HEK293 (cell line): ENCODE results near the gene FILIP1L.
A peak's percentile ranks its signal among the peaks of the same experiment; 100 is the strongest.

ENCODE experiments used
- BCL11A ChIP-seq: fragments of 450-650 bp; formaldehyde crosslinking; IDR thresholded peaks from 2 replicates; pipeline ENCODE4 v1.5.1; 2016; ENCODE audit warnings: low read depth, missing biosample characterization, missing genetic modification characterization
- CTCF ChIP-seq: fragments of 450-650 bp; formaldehyde crosslinking; IDR thresholded peaks from 2 replicates; pipeline ENCODE4 v1.5.1; 2016; ENCODE audit warnings: missing biosample characterization, missing genetic modification characterization
- PRDM10 ChIP-seq: fragments of 450-650 bp; formaldehyde crosslinking; IDR thresholded peaks from 2 replicates; pipeline ENCODE4 v1.5.1; 2016; ENCODE audit warnings: missing biosample characterization, missing genetic modification characterization
- REST ChIP-seq: fragments of 450-650 bp; formaldehyde crosslinking; IDR thresholded peaks from 2 replicates; pipeline ENCODE4 v1.5.1; 2016; ENCODE audit warnings: missing biosample characterization, missing genetic modification characterization
- SETDB1 ChIP-seq: IDR thresholded peaks from one replicate; pipeline ENCODE4 v1.6.1; 2017; ENCODE audit warnings: mild to moderate bottlenecking, low read length, moderate library complexity, mixed read lengths; ENCODE audit not compliant: insufficient read length
- ZNF140 ChIP-seq: fragments of 450-650 bp; formaldehyde crosslinking; IDR thresholded peaks from 2 replicates; pipeline ENCODE4 v1.5.1; 2016; ENCODE audit warnings: missing biosample characterization, missing genetic modification characterization
- ZNF155 ChIP-seq: fragments of 450-650 bp; formaldehyde crosslinking; IDR thresholded peaks from 2 replicates; pipeline ENCODE4 v1.5.1; 2016; ENCODE audit warnings: missing biosample characterization, missing genetic modification characterization
- ZNF530 ChIP-seq: fragments of 450-650 bp; formaldehyde crosslinking; IDR thresholded peaks from 2 replicates; pipeline ENCODE4 v1.5.1; 2016; ENCODE audit warnings: low read depth, missing biosample characterization, missing genetic modification characterization
- ZNF600 ChIP-seq: fragments of 450-650 bp; formaldehyde crosslinking; IDR thresholded peaks from 2 replicates; pipeline ENCODE4 v1.5.1; 2016; ENCODE audit warnings: missing biosample characterization, missing genetic modification characterization
- ZNF660 ChIP-seq: fragments of 450-650 bp; IDR thresholded peaks from 2 replicates; pipeline ENCODE4 v1.5.1; 2018; ENCODE audit warnings: missing biosample characterization, mild to moderate bottlenecking, missing genetic modification characterization

- TF ChIP-seq CTCF (tag by site-specific recombination) = no peak
- TF ChIP-seq SETDB1 = no peak
- TF ChIP-seq ZNF600 (tag by site-specific recombination) = no peak
- TF ChIP-seq BCL11A = no peak
- TF ChIP-seq PRDM10 (tag by site-specific recombination) = peak; percentile 30; the same call in 1 of the 2 replicates
- TF ChIP-seq ZNF660 = no peak
- no peak for TF ChIP-seq REST
- TF ChIP-seq ZNF140 (tag by site-specific recombination) = no peak
- no peak for TF ChIP-seq ZNF155 (tag by site-specific recombination)
- no peak for TF ChIP-seq ZNF530 (tag by site-specific recombination)
These were observed 165.7 kb downstream of the FILIP1L start for GRCh38 chr3:99948467-99949089.
